Colonic mucosa (tissue), 4 donors: ENCODE results near the gene PAFAH2. TPM values are rescaled to one million over a fixed set of nuclear protein-coding genes. Genes with fewer than 3 reads are reported as not detected.

Experiments used
- DNase-seq: peaks from one replicate; pipeline ENCODE4 v3.0.0-alpha.2; 2020
- H3K27ac ChIP-seq: fragments of 200-600 bp; one replicate; pipeline ENCODE4 v1.8.0; 2021
- H3K27me3 ChIP-seq: fragments of 200-600 bp; one replicate; pipeline ENCODE4 v1.8.0; 2021
- H3K36me3 ChIP-seq: fragments of 200-600 bp; one replicate; pipeline ENCODE4 v1.8.0; 2021
- H3K4me1 ChIP-seq: fragments of 200-600 bp; one replicate; pipeline ENCODE4 v1.8.0; 2021; ENCODE audit warnings: mild to moderate bottlenecking
- H3K4me3 ChIP-seq: fragments of 200-600 bp; one replicate; pipeline ENCODE4 v1.8.0; 2021
- H3K9ac ChIP-seq, 2 donors: one replicate each; pipeline ENCODE4 v1.7.0; 2013; ENCODE audit warnings: control low read depth in 2 of 2, low read depth in 2 of 2, low read length in 2 of 2
- H3K9me3 ChIP-seq: fragments of 200-600 bp; one replicate; pipeline ENCODE4 v1.8.0; 2021
- intact Hi-C: fragments of 100-400 bp; cut with DNase I; formaldehyde crosslinking; loops from one replicate; pipeline ENCODE4 v1.14.1; 2022
- total RNA-seq, 2 donors: library from RNA; stranded (reverse); fragmentation: NEBNext Ultra II Directional in 1 of 2; extraction: Animal tissue kit (Norgen Biotek cat#: 25700) in 1 of 2; gene quantifications; one replicate each; pipeline ENCODE4 v1.2.1, GENCODE V29; 2021
- TF ChIP-seq, protein P1 (sequence below): fragments of 200-600 bp; IDR thresholded peaks from one replicate; pipeline ENCODE4 v1.8.0; 2022; ENCODE audit warnings: antibody characterized with exemption, mild to moderate bottlenecking
- donor health status: healthy.
- donor health status: DM: no; HTN: no; CAD: no.
- donor health status: DM: no; HTN: no; CAD: no.

Gene PAFAH2
- total RNA-seq, 2 donors from 2014 or later, result 34.8 to 40.8 TPM

DNA sequence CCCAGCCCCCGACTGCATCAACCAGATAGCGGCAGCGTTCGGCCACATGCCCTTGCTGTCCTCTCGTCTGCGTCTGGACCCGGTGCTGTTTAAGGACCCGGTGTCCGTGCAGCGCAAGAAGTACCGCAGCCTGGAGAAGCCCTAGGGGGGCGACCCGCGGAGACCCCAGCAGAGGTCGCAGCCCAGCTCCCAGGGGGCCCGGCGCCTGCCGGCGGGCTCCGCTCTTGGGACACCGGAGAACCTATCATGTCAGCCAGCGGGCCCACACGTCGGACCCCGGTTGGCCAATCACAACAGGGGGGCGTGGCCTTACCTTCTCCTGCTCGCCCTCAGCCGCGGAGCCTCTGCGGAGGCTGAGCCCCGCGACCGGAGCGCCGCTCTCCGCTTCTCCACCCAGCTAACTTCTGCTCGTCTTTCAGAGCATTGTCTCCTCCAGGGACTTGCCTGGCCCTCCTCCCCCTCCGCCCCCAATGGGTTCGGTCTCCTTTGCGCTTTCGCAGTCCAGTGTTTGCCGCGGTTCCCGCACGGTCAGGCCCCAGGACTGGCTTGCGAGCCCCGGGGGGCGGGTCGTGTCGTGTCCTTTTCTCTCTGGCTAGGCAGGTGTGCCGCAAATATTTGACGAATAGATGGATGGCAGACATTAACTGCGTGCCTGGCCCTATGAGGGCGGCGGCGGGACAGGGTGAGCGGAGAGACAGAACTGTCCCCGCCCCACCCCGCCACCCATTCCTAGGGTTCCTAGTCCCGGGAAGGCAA, 37.5 kb upstream of the PAFAH2 start:
- peak; percentile 98 for DNase-seq
- H3K4me3 ChIP-seq, result peak overlapping the region; percentile 77
- TF ChIP-seq, protein P1, sequence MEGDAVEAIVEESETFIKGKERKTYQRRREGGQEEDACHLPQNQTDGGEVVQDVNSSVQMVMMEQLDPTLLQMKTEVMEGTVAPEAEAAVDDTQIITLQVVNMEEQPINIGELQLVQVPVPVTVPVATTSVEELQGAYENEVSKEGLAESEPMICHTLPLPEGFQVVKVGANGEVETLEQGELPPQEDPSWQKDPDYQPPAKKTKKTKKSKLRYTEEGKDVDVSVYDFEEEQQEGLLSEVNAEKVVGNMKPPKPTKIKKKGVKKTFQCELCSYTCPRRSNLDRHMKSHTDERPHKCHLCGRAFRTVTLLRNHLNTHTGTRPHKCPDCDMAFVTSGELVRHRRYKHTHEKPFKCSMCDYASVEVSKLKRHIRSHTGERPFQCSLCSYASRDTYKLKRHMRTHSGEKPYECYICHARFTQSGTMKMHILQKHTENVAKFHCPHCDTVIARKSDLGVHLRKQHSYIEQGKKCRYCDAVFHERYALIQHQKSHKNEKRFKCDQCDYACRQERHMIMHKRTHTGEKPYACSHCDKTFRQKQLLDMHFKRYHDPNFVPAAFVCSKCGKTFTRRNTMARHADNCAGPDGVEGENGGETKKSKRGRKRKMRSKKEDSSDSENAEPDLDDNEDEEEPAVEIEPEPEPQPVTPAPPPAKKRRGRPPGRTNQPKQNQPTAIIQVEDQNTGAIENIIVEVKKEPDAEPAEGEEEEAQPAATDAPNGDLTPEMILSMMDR, result no peak
- H3K9ac ChIP-seq, result peak overlapping the region; percentile 82 to 92
- no peaks in the 10 kb centered on the region for H3K27me3 ChIP-seq
- peaks cover 3% of the 10 kb centered on the region for H3K4me1 ChIP-seq
- H3K27ac ChIP-seq, result peak overlapping the region; percentile 45
- H3K36me3 ChIP-seq, result no peaks in the 10 kb centered on the region
- no peaks in the 10 kb centered on the region for H3K9me3 ChIP-seq
- intact Hi-C loops, result loop anchor here (5.0 kb wide), 2 partner anchors 67 to 112 kb away; no protein-coding TSS in a partner anchor

DNA sequence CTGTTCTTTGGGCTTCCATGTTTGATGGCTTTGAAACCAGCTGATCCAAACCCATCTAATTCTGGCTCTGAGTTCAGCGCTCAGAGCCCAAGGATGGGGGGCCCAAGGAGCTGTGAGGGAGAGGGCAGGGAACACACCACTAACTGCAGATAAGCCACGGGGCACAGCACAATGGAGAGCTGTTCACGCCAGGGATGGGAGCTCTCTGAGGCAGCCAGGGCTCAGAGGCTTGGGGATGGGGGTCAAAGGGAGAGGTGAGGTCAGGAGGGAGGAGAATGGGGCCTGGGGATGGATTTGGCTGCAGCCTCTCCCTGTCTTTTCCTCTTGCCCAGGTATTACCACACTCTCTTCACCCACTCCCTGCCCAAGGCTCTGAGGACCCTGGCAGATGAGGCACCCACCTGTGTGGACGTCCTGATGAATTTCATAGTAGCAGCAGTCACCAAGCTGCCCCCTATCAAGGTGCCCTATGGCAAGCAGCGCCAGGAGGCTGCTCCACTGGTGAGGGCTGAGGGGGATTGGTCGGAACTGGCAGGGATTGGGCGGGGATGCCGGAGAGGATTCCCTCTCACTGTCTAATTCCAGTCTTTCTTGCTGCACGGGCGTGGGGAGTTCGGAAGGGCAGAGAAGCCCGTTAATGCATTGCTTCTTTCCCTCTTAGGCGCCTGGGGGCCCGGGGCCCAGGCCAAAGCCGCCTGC, 36.8 kb upstream of the PAFAH2 start:
- no peak for DNase-seq
- Histone ChIP-seq H3K27me3 (no peaks in the 10 kb centered on the region), H3K4me1 (peaks cover 3% of the 10 kb centered on the region), H3K9me3 (no peaks in the 10 kb centered on the region), H3K4me3 (peak overlapping the region; percentile 77), H3K36me3 (no peaks in the 10 kb centered on the region), H3K9ac (peak overlapping the region; percentile 13 to 82), H3K27ac (no peak overlapping the region)
- intact Hi-C loops, result loop anchor here (5.0 kb wide), 2 partner anchors 68 to 113 kb away; no protein-coding TSS in a partner anchor
- TF ChIP-seq, protein P1, result no peak

DNA sequence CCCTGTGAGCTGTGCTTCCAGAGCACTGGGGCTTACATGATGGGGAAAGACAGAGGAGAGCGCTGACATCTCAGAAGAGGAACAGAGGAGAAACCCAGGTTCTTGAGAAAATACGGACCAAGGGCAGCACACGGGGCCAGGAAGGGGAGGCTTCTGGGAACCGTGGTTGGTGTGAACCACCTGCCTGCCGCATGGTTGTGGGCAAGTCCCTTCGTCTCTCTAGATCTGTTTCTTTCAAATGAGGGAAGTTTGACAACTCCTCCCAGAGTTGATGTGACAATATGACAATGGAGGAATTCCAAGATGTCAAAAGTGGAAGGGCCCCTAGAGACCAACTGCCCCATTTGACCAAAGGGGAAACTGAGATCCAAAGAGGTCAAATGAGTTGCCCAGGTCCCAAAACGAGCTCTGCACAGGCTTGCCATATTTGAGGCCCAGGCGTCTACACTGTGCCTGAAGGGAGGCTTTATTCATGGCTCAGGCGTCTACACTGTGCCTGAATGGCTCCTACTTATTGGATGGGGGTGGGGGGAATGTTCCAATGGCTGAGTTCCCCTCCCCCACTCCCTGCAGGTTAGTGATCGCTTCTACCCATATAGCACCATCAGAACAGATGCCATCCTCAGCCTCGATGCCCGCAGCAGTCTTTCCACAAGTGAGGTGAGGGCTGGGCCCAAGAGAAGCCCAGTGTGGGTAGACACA, 34.9 kb upstream of the PAFAH2 start:
- TF ChIP-seq, protein P1, result no peak

DNA sequence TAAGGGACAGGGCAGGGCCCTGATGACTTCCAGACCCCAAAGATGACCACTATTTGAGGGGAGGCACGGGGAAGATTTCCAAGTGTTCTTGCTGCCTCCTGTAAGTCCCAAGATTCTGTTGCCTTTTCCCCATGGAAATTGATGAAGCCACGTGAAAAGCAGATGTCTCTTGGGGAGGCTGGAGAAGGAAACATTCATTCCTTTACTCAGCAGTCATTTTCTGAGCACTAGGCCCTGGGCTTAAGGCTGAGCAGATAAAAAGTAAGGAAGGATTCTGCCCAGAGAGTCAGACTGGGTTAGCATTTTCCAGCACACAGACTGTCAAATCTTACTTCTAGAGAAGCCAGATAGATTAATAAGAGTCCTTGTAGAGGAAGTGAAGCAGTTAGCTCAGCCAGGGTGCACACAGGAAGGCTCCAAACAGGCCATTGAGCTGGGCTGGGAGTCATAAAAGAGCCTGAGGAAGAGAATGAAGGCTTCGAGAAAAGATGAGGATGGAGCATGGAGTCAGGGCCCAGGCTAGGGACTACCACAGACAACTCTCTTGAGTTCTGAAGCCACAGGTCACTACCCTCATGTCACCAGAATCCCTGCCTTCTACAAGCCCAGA, 33.9 kb upstream of the PAFAH2 start:
- no peaks in the 10 kb centered on the region for H3K9me3 ChIP-seq
- no peaks in the 10 kb centered on the region for H3K27me3 ChIP-seq
- H3K4me1 ChIP-seq, result peaks cover 3% of the 10 kb centered on the region
- no peak overlapping the region for H3K27ac ChIP-seq
- DNase-seq, result no peak
- TF ChIP-seq, protein P1, result no peak
- no peaks in the 10 kb centered on the region for H3K36me3 ChIP-seq
- intact Hi-C loops, result no loop called here
- H3K9ac ChIP-seq, result no peak overlapping the region
- H3K4me3 ChIP-seq, result no peak overlapping the region

More for the DNA sequence above, 34.9 kb upstream of the PAFAH2 start:
- H3K4me3 ChIP-seq, result no peak overlapping the region
- no peak overlapping the region for H3K27ac ChIP-seq
- DNase-seq, result no peak
- intact Hi-C loops, result no loop called here
- no peak overlapping the region for H3K9ac ChIP-seq
- H3K36me3 ChIP-seq, result no peaks in the 10 kb centered on the region
- no peaks in the 10 kb centered on the region for H3K9me3 ChIP-seq
- no peaks in the 10 kb centered on the region for H3K27me3 ChIP-seq
- H3K4me1 ChIP-seq, result peaks cover 3% of the 10 kb centered on the region

DNA sequence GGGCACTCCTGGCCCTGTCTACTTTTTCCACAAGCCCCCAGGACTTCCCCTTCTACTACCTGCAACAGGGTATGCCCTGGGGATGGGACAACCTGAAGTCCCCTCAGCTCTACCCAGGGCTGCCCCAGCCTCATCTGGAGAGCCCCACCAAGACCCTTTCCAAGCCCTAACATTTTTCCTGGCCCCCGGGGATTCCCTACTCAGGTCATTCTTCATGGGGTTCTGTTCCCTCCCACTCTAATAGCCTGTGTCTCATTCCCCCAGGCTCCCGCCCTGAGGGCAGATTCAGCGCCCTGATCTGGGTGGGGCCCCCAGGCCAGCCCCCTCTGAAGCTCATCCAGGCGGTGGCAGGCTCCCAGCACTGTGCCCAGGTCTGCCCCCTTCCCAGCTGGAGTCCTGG, 33.3 kb upstream of the PAFAH2 start:
- H3K4me1 ChIP-seq, result peaks cover 1% of the 10 kb centered on the region
- H3K27ac ChIP-seq, result no peak overlapping the region
- intact Hi-C loops, result no loop called here
- no peak overlapping the region for H3K4me3 ChIP-seq
- TF ChIP-seq, protein P1, result no peak
- no peak overlapping the region for H3K9ac ChIP-seq
- DNase-seq, result no peak
- no peaks in the 10 kb centered on the region for H3K27me3 ChIP-seq
- no peaks in the 10 kb centered on the region for H3K36me3 ChIP-seq
- H3K9me3 ChIP-seq, result no peaks in the 10 kb centered on the region
